LNCAP (cell line): ENCODE data around the gene ORAI1.

ENCODE experiments used
- TF ChIP-seq, protein P1 (sequence below): fragments of 450-650 bp; IDR thresholded peaks from 2 replicates; pipeline ENCODE4 v1.5.1; 2017; ENCODE audit warnings: mild to moderate bottlenecking

ORAI1 gene

DNA sequence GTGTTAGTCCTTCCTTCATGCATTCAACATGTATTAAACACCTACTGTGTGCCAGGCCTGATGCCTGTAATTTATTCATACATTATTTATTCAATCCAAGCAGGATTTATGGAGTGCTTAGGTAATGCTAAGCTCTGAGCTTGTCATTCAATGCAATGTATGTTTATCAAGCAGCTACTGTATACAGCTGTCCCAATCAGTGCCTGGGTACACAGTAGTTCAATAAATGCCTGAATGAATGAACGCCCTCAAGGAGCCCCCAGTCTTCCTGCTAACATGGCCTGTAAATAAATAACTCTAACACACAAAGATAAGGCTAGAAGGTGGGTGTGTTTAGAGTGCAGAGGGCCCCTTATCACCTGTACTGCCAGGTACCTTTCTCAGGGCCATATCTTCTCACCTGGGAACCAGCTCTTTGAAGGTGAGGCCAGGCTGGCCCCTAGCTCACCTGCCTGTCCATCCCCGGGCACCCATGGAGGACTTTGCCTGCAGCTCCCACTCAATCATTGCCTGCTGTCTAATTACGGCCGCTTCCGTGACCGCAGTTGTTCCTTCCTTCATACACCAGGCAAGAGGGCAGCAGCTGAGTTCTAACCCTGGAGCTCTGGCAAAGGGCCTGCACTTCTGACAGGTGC, 25.5 kb upstream of the ORAI1 start:
- TF ChIP-seq, protein P1, sequence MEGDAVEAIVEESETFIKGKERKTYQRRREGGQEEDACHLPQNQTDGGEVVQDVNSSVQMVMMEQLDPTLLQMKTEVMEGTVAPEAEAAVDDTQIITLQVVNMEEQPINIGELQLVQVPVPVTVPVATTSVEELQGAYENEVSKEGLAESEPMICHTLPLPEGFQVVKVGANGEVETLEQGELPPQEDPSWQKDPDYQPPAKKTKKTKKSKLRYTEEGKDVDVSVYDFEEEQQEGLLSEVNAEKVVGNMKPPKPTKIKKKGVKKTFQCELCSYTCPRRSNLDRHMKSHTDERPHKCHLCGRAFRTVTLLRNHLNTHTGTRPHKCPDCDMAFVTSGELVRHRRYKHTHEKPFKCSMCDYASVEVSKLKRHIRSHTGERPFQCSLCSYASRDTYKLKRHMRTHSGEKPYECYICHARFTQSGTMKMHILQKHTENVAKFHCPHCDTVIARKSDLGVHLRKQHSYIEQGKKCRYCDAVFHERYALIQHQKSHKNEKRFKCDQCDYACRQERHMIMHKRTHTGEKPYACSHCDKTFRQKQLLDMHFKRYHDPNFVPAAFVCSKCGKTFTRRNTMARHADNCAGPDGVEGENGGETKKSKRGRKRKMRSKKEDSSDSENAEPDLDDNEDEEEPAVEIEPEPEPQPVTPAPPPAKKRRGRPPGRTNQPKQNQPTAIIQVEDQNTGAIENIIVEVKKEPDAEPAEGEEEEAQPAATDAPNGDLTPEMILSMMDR = no peak

DNA sequence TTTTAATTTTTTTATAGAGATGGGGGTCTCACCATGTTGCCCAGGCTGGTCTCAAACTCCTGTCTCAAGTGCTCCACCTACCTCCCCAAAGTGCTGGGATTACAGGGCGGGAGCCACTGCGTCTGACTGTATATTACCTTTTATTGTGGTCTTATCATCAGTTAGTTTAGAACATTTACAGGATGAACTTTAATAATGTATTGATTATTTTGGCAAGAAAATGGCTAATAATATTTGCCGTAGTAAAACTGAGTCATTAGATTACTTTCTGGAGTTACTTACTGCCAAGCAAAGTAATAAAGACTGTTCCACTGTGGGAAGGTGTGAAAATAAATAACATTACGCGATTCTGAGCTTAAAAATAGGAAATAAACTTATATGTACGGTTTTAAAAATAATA, 23.6 kb upstream of the ORAI1 start:
- TF ChIP-seq, protein P1 = no peak; the same call in 1 of the 2 replicates

DNA sequence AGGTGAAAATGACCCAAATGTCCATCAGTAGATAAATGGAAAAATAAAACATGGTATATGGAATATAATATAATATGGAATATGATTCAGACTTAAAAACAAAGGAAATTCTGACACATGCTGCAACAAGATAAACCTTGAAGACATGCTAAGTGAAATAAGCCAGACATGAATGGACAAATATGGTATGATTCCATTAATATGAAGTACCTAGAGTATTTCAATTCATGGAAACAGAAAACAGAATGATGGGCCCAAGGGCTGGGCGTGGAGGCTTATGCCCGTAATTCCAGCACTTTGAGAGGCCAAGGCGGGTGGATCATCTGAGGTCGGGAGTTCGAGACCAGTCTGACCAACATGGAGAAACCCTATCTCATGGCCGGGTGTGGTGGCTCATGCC, 22.7 kb upstream of the ORAI1 start:
- TF ChIP-seq, protein P1 = no peak

DNA sequence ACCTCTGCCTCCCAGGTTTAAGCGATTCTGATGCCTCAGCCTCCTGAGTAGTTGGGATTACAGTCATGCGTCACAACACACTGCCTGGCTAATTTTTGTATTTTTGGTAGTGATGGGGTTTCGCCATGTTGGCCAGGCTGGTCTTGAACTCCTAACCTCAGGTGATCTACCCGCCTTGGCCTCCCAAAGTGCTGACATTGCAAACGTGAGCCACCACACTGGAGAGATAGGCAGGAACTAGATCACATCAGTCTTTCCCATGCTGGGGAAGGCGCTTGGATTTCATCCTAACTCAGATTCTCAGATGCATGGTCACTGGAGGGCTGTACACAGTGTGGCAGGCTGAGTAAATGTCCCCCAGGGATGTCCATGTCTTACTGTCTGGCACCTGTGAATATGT, 18.0 kb upstream of the ORAI1 start:
- TF ChIP-seq, protein P1 = no peak

DNA sequence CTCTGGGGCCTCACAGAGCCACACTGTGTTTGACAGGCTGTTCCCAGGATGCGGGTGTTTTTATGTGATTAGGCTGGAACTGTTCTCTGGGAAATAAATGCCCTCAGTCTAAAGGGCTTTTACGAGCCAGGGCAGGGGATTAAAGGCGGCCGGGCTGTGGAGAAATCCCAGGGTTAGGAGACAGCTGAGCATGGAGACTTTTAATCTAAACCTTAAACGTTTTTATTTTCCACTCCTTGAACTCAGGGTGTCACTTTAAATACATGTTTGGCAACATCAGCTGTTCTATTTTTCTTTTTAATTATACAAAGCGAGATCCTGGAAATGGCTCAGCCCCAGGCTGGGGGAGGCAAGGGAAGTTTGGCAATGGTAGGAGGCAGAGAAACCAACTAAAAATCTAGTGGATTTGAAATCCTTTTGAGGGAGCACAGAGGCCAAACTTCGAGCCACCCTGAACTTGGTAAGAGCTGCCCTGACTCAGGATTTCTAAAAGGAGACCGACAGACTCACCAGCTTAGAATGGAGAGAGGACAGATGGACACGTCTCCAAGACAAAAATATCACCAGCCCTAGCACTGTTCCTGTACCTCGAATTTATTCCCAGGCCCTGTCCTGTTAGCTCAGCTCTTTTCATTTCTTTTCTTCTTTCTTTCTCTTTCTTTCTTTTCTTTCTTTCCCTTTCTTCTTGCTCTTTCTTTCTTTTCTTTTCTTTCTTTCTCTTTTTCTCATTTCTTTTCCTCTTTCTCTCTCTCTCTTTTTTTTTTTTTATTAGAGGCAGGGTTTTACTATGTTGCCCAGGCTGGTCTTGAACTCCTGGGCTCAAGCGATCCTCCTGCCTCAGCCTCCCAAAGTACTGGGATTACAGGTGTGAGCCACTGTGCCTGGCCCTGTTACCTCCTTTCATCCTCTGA, 15.8 kb upstream of the ORAI1 start:
- TF ChIP-seq, protein P1 = no peak

DNA sequence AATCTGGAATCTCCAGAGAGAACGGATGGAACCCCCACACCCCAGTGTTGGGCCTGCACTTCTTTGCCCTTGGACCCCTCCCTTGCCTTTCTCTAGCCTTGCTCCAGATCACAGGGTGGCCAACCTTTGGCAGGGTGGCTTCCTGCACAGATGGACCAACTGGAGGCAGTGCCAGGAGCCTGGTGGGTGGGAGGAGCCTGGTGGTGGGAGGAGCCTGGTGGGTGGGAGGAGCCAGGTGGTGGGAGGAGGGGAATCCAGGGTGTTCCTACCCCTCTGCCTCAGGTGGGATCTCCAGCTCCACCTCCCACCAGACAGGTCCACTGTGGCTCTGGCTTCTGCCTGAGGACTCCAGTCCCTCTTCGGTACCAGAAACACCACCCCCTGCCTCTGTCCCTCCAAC, 15.0 kb upstream of the ORAI1 start:
- TF ChIP-seq, protein P1 = no peak

DNA sequence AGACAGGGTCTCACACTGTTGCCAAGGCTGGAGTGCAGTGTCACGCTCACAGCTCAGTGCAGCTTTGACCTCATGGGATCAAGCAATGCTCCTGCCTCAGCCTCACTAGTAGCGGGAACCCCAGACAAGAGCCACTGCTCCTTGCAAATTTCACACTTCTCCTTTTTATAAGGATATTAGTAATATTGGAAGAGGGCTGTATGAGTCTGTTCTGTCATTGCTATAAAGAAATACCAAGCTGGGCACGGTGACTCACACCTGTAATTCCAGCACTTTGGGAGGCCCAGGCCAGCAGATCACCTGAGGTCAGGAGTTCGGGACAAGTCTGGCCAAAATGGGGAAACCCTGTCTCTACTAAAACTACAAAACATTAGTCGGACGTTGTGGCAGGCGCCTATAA, 12.9 kb upstream of the ORAI1 start:
- TF ChIP-seq, protein P1 = no peak
